ENCODE results near the gene OR10A2.
"Not testable (repeated sequence)": the region's sequence is repeated elsewhere in the genome, so short reads cannot be mapped to it uniquely, and the experiment has no call there.

DNA sequence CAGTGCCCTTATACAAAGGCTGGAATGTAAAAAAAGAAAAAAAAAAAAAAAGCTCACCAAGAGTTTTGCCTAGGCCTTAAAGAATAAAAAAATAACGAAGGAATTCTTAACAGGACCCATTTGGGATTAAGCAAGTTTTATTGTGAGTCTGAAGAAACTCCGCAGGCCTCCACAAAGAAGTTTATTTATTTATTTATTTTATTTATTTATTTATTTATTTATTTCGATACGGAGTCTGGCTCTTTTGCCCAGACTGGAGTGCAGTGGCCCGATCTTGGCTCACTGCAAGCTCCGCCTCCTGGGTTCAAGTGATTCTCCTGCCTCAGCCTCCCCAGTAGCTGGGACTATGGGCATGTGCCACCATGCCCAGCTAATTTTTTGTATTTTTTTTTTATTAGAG lies 8.1 kb upstream of the OR10A2 start:
- TF ChIP-seq, protein P1, sequence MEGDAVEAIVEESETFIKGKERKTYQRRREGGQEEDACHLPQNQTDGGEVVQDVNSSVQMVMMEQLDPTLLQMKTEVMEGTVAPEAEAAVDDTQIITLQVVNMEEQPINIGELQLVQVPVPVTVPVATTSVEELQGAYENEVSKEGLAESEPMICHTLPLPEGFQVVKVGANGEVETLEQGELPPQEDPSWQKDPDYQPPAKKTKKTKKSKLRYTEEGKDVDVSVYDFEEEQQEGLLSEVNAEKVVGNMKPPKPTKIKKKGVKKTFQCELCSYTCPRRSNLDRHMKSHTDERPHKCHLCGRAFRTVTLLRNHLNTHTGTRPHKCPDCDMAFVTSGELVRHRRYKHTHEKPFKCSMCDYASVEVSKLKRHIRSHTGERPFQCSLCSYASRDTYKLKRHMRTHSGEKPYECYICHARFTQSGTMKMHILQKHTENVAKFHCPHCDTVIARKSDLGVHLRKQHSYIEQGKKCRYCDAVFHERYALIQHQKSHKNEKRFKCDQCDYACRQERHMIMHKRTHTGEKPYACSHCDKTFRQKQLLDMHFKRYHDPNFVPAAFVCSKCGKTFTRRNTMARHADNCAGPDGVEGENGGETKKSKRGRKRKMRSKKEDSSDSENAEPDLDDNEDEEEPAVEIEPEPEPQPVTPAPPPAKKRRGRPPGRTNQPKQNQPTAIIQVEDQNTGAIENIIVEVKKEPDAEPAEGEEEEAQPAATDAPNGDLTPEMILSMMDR (IDR thresholded peaks at IDR 0.05; ENCODE audit: low read length) = not testable (repeated sequence)
- TF ChIP-seq EZH2 (IDR thresholded peaks at IDR 0.05; ENCODE audit: borderline replicate concordance, low read length) = not testable (repeated sequence)

Data from OCI-LY1 (cell line).